ENCODE data around the gene S100A9. TPM values are rescaled to one million over a fixed set of nuclear protein-coding genes. Genes with fewer than 3 reads are reported as not detected.

S100A9 gene
- total and polyA plus RNA-seq, 4 donors: 35.0 to 603 (median 158) TPM

DNA sequence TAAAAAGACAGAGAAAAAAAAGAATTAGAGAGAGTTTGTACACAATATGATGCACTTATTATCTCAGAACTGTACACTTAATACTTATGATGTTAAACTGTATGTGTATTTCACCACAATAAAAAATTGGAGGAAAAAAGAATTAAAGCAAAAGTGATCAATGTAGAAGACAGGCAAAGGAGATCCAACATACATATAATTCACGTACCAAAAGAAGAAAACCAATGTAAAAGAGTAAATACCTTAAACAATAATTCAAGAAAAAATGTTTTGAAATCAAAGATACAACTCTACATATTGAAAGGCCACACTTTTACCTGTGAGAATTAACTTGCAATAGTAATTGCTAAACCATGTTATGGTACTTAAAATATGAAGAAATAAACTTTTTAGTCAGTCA is 35.1 kb upstream of the S100A9 start (continued):
- TF ChIP-seq, protein P1, sequence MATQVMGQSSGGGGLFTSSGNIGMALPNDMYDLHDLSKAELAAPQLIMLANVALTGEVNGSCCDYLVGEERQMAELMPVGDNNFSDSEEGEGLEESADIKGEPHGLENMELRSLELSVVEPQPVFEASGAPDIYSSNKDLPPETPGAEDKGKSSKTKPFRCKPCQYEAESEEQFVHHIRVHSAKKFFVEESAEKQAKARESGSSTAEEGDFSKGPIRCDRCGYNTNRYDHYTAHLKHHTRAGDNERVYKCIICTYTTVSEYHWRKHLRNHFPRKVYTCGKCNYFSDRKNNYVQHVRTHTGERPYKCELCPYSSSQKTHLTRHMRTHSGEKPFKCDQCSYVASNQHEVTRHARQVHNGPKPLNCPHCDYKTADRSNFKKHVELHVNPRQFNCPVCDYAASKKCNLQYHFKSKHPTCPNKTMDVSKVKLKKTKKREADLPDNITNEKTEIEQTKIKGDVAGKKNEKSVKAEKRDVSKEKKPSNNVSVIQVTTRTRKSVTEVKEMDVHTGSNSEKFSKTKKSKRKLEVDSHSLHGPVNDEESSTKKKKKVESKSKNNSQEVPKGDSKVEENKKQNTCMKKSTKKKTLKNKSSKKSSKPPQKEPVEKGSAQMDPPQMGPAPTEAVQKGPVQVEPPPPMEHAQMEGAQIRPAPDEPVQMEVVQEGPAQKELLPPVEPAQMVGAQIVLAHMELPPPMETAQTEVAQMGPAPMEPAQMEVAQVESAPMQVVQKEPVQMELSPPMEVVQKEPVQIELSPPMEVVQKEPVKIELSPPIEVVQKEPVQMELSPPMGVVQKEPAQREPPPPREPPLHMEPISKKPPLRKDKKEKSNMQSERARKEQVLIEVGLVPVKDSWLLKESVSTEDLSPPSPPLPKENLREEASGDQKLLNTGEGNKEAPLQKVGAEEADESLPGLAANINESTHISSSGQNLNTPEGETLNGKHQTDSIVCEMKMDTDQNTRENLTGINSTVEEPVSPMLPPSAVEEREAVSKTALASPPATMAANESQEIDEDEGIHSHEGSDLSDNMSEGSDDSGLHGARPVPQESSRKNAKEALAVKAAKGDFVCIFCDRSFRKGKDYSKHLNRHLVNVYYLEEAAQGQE (IDR thresholded peaks at IDR 0.05): no peak
- no peak for TF ChIP-seq EGR1 (IDR thresholded peaks at IDR 0.05; ENCODE audit: low read depth in 2 of 2)
- no peak for TF ChIP-seq RXRA (IDR thresholded peaks at IDR 0.05)
- TF ChIP-seq, protein P2, sequence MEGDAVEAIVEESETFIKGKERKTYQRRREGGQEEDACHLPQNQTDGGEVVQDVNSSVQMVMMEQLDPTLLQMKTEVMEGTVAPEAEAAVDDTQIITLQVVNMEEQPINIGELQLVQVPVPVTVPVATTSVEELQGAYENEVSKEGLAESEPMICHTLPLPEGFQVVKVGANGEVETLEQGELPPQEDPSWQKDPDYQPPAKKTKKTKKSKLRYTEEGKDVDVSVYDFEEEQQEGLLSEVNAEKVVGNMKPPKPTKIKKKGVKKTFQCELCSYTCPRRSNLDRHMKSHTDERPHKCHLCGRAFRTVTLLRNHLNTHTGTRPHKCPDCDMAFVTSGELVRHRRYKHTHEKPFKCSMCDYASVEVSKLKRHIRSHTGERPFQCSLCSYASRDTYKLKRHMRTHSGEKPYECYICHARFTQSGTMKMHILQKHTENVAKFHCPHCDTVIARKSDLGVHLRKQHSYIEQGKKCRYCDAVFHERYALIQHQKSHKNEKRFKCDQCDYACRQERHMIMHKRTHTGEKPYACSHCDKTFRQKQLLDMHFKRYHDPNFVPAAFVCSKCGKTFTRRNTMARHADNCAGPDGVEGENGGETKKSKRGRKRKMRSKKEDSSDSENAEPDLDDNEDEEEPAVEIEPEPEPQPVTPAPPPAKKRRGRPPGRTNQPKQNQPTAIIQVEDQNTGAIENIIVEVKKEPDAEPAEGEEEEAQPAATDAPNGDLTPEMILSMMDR (IDR thresholded peaks at IDR 0.05; ENCODE audit: low read depth, low read length, missing input control): no peak
- no peak for TF ChIP-seq SP1 (IDR thresholded peaks at IDR 0.05)
- TF ChIP-seq, protein P3, sequence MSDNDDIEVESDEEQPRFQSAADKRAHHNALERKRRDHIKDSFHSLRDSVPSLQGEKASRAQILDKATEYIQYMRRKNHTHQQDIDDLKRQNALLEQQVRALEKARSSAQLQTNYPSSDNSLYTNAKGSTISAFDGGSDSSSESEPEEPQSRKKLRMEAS (IDR thresholded peaks at IDR 0.05): no peak
- TF ChIP-seq RAD21 (IDR thresholded peaks at IDR 0.05): no peak
- TF ChIP-seq YY1 (IDR thresholded peaks at IDR 0.05): no peak

DNA sequence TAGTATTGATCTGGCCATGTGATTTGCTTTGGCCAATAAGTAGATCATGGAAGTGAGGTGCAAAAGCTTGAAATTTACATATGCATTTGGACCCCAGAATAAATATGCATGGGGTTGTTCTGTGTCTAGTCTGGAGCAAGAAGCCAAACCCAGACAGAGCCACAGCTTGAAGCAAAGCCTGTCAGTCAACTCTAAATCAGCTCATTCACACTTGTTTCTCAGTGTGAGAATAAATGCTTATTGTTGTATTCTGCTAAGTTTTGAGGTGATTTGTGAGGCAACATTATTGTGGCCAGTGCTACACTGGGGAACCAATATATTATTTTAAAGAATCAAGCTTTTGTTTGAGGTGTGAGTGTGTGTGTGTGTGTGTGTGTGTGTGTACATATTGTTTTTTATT is 32.7 kb upstream of the S100A9 start:
- peaks cover 0 to 4% (median under 1%) of the 10 kb centered on the region in 4 donors for H3K27me3 ChIP-seq (ENCODE audit: control insufficient read depth in 4 of 4, insufficient read depth in 4 of 4, low read length in 3 of 4)
- no peak overlapping the region for H3K27ac ChIP-seq (ENCODE audit: low read depth in 1 of 2, low read length in 2 of 2)
- H3K4me1 ChIP-seq (ENCODE audit: control insufficient read depth in 4 of 4, insufficient read depth in 4 of 4, low read length in 3 of 4): no peaks in the 10 kb centered on the region
- DNase-seq (ENCODE audit: low spot score): no peak
- no peak overlapping the region for H3K9ac ChIP-seq (ENCODE audit: low read depth in 1 of 2, low read length in 2 of 2)
- no peak overlapping the region for H3K4me3 ChIP-seq (ENCODE audit: low read depth in 1 of 3, low read length in 3 of 3)
- peaks cover 4 to 19% (median 7%) of the 10 kb centered on the region in 4 donors for H3K9me3 ChIP-seq (ENCODE audit: control insufficient read depth in 4 of 4, low read length in 3 of 4)
- TF ChIP-seq, protein P3 (IDR thresholded peaks at IDR 0.05): no peak
- TF ChIP-seq TAF1 (conservative IDR thresholded peaks at IDR 0.05) (no peak), HNF4A (conservative IDR thresholded peaks at IDR 0.05) (no peak), RAD21 (IDR thresholded peaks at IDR 0.05) (no peak), FOXA2 (IDR thresholded peaks at IDR 0.05) (no peak), FOXA1 (IDR thresholded peaks at IDR 0.05) (no peak), YY1 (IDR thresholded peaks at IDR 0.05) (no peak), RXRA (IDR thresholded peaks at IDR 0.05) (no peak), SP1 (IDR thresholded peaks at IDR 0.05) (no peak), GABPA (IDR thresholded peaks at IDR 0.05 in 1 of 2, conservative IDR thresholded peaks at IDR 0.05 in 1 of 2) (no peak)
- TF ChIP-seq, protein P1 (IDR thresholded peaks at IDR 0.05): no peak
- TF ChIP-seq, protein P4, sequence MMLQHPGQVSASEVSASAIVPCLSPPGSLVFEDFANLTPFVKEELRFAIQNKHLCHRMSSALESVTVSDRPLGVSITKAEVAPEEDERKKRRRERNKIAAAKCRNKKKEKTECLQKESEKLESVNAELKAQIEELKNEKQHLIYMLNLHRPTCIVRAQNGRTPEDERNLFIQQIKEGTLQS (IDR thresholded peaks at IDR 0.05): no peak
- TF ChIP-seq, protein P2 (IDR thresholded peaks at IDR 0.05; ENCODE audit: low read depth, low read length, missing input control): no peak
- no peaks in the 10 kb centered on the region for H3K36me3 ChIP-seq (ENCODE audit: control insufficient read depth in 4 of 4, insufficient read depth in 3 of 4, low read depth in 1 of 4, low read length in 3 of 4)
